ENCODE results near the gene ACR.

DNA sequence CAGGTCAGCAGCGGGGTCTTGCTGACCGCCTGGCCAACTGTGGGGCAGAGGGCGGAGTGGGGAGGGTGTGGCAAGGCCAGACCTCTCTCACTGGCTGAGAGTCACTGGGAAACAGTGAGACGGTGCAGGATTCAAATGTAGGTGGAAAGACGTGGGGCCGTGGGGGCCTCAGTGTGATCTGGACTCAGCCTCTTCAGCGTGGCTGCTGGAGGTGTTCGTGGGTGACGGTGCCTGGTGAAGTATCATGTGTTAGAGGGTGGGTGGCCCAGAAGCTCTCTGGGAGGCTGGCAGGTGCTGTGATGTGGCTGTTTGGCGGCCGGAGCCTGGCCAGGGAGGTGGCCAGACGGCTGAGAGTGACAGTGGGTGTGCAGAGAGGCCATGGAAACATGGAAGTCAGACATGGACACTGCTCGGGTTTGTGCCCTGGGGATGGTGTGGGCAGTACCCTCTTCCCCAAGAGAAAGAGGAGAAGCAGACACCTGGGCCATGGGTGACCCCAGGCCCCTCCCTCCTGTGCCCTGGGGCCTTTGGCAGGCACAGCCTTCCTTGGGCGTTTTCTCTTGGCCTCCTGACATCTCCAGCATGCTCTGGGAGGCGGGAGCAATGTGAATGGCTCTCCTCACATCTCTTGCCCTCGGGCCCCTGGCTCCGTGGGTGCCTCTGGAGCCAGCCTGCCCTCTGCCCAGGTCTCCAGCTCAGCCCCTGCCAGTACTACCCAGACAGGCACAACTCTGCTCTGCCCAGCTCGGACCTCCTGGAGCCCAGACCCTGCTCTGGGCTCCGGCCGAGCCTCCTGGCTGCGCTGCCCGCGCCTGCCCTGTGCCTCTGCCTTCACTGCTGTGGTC, 10.1 kb upstream of the ACR start:
- TF ChIP-seq YY1 (IDR thresholded peaks at IDR 0.05; ENCODE audit: insufficient read depth, insufficient read length) (no peak), SUZ12 (IDR thresholded peaks at IDR 0.05; ENCODE audit: extremely low read depth, insufficient read depth, insufficient read length) (no peak)

All from NT2/D1 (cell line).